ENCODE measurements around the gene GJC3.
"Not testable (repeated sequence)": the region's sequence is repeated elsewhere in the genome, so short reads cannot be mapped to it uniquely, and the experiment has no call there.

The GJC3 gene

DNA sequence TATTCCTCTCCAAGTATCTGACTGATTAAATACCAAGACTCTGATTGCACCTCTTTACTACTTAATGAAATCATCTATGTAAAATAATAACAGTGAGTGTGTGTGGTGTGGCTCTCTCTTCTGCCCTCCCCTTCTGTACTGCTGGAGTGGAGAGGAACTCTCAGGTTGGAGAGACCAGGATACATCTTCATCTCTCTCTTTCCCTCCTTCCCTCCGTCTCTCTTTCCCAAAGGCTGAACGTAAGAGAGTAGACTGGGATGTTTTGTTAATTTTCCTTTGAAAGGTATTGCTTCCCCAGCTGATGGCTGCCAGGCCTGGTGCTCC is 272 bp upstream of the GJC3 start:
- DNase-seq (ENCODE audit: low spot score) = no peak

DNA sequence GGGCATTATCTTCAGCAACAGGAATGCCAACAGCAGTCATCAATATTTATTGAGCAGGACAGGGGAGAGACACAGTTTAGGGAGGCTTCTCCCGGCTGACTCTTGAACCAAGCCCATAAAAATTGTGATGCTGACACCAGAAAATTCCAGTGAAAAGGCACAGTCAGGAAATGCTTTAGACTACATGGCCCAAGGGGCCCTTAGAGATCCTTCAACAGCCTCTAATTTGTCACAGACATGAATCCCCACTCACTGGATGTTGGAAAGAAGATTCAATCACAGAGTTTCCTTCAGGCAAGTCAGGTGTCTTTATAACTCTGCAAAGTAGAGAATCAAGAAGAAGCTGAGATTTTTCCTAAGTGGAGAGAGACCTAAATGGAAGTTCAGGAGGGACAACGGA is 1.2 kb downstream of the GJC3 start:
- DNase-seq (ENCODE audit: low spot score) = no peak

DNA sequence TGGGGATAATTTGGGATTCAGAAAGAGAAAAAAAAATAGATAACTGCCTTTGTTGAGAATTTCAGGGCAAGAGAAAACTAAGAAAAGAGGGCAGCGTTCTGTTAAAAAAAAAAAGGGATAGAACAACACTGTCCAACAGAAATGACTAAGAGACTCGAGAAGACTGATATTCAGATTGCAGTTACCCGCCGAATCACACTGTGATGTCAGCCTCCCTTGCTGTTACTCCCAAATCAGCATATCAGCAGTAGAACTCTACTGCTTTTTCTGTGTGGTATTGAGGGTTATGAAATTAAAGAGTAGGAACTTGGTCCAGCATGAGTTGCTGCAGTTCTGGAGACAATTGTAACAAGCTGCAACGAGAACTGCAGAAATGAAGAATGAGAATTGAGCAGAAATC is 1.9 kb downstream of the GJC3 start:
- no peak for DNase-seq (ENCODE audit: low spot score)

DNA sequence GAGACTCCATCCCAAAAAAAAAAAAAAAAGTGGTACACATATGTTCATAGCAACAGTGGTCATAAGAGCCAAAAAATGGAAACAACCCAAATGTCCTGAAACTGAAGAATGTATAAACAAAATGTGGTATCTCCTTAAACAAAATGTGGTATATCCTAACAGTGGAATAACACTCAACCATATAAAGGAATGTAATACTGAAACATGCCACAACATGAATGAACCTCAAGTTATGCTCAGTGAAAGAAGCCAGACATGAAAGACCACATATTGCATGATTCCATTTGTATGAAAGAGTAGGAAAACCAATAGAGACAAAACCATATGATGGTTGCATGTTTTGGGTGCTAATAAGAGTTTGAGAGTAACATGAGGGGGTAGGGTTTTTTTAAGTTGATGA is 3.1 kb downstream of the GJC3 start:
- DNase-seq (ENCODE audit: low spot score) = no peak

DNA sequence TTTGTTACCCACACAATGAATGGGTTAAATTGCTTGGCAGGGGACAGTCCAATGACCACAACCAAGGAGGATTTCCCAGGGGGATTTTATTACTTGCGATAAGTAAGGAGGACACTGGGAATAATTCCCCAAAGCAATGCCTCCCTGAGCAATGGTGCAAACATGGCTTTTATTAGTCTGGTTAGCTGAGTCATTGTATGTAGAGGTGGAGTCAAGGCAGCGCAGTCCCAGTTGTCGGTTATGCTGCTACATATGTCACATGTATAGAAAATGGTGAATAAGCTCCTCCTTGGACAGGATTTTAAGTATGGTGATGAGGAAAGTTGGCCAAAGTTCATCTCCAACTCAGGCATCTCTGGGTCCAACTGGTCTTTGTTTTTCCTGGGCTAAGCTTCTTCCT is 6.2 kb downstream of the GJC3 start:
- DNase-seq (ENCODE audit: low spot score) = no peak

DNA sequence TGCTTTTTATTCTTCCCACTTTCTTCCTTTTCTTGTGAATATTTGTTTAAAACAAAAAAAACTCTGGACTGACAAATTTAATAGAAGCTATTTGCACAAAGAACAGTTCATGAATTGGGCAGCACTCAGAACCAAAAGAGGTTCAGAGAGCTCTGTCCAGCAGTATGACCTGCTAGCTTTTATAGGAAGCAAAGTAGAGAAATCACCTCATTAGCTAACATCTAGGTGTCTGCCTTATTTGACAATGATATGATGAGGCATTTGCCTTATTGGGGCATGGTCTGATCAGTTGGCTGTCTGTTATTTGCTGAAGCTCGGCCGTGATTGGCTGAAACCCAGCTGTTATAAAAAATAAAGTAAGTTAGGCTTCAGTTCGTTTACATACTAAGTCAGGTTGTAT is 9.3 kb downstream of the GJC3 start:
- DNase-seq (ENCODE audit: low spot score) = no peak

DNA sequence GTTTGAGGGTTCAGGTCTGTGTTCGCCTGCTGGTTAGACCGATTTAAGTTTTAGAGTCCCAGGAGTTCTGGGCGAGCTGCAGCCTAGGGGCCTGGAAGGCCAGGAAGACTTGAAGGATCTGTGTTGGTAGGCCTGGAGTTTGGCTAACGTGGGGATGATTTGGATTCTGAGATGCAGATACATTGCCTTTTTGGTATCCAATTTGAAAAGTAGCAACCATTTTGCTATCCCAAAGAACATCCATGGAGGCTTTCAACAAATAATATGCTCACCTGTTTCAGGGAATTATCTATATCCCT is 9.7 kb downstream of the GJC3 start:
- no peak for DNase-seq (ENCODE audit: low spot score)

DNA sequence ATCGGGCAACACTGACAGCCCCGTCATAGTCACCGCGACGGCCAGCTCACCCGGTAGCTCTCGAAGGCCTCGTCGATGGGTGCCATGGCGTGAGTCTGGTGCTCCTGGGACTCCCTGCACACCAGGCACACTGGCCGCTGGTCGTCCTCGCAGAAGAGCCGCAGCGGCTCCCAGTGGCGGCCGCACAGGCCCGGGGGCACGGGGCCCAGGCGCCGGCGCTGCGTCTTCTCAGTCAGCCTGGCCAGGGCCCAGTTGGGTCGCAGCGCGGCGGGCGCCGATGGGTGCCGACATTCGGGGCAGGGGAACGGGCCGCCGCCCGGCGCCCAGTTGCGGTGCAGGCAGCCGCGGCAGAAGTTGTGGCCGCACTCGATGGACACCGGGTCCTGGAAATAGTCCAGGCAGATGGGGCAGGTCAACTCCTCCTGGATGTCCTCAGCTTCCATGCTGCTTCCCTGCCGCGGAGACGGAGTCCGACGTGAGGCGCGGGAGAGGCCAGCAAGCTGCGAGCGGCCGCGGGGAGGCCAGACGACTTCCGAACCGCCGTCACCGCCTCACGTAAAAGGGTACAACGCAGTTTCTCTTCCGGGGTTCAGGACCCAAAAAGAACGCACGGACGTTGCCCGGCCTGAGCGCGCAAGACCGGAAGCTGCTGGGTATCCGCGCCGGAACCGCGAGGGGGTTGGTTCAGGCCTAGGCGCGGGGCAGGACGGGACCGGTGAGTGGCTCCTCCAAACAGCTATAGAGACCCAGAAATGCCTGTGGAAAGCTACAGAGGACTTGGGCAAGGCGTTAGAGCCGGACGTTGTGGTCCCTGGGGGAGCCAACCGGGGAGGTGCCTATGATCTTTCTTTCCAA is 10.2 kb downstream of the GJC3 start, which contains the start of gene TRIM4:
Gene TRIM4 (minus strand): TSS at position 572 of the 855 bp plus-strand sequence. CDS start 129 bp downstream, at position 443.
- peak; percentile 90 for DNase-seq (ENCODE audit: low spot score)

DNA sequence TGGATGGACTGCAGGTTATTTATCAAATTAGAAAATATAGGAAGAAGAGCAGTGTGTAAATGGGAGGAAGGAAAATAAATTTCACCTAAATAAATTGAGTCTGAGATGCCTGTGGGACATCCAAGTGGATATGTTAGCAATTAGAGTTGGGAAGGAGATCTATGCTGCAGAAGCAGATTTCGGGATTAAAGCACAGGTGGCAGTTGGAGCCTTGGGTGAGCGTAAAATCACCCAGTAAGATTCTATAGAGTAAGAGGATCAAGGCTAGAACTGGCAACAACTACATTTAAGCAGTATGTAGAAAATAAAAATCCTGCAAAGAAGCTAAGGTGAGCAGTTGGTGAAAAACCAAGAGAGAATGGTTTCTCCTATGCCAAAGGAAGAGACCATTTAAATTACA is 18.4 kb downstream of the GJC3 start:
- DNase-seq (ENCODE audit: low spot score) = no peak

DNA sequence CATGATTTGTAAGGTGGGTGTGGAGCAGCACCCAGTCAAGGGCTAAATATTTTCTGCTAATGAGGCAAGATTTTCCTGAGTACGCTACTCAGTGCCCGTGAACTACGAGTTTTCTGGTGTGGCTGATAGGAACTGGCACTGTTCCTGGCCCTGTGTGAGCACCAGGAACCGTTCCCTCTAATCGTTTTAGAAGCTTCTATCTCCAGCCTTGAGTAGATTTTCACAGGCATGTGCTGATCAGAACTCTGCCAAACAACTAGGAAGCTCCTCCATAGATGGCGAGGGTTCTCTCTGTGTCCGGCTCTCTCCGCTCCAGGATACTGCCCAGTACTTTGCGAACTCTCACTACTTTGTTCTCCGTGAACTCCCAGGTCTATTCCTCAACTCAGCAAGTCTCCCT is 27.8 kb downstream of the GJC3 start:
- no peak for DNase-seq (ENCODE audit: low spot score)

DNA sequence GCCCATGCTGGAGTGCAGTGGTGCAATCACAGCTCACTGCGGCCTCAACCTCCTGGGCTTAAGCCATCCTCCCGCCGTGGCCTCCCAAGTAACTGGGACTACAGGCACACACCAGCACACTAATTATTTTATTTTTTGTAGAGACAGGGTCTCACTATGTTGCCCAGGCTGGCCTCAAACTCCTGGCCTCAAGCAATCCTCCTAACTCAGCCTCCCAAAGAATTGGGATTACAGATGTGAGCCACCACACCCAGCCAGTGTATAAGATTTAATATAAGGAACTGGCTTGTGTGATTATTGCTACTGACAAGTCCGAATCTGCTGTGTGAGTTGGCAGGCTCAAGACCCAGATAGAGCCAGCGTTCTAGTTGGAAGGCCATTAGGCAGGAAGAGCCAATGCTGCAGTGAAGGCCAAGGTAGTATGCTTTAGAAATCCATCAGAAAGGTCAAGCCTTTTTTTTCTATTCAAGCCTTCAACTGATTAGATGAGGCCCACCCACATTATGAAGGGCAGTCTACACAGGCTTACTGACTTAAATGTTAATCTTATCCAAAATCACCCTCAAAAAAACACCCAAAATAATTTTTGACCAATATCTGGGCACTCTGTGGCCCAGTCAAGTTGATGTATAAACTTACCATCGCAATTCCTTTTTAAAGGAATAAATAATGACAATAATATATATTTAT is 29.4 kb downstream of the GJC3 start:
- DNase-seq (ENCODE audit: low spot score) = no peak

DNA sequence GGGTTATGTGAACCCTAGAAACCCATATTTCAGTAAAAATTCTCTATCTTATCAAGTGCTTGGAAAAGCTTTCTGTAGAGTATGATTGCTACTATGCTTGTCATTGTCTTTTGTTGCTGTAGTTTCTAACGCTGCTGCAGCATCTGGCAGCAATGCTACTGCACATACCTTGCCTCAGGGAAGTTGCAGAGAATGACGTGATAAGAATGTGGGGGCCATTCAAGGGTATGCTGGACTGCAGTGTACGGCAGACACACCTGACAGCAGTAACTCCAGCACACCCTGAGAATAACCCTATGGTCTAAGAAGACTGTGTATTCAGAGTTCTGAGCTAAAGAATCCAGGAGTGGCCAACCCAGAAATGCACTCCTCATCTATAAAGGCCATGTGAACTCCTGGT is 30.6 kb downstream of the GJC3 start:
- no peak for DNase-seq (ENCODE audit: low spot score)

DNA sequence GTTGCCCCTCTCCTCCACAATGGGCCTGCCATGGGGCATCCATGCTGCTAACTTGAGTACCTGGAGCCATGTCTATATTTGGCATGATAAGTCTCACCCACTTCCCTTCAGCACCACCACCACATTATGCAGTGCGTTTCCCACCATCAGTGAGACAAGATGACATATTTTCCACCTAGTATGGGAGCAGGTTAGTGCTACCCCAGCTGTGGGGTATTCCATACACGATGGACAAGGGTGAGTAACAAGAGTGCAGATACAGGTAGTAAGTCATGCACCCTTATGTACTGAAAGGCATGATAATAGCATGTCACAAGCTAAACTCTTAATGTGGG is 31.4 kb downstream of the GJC3 start:
- DNase-seq (ENCODE audit: low spot score) = no peak

DNA sequence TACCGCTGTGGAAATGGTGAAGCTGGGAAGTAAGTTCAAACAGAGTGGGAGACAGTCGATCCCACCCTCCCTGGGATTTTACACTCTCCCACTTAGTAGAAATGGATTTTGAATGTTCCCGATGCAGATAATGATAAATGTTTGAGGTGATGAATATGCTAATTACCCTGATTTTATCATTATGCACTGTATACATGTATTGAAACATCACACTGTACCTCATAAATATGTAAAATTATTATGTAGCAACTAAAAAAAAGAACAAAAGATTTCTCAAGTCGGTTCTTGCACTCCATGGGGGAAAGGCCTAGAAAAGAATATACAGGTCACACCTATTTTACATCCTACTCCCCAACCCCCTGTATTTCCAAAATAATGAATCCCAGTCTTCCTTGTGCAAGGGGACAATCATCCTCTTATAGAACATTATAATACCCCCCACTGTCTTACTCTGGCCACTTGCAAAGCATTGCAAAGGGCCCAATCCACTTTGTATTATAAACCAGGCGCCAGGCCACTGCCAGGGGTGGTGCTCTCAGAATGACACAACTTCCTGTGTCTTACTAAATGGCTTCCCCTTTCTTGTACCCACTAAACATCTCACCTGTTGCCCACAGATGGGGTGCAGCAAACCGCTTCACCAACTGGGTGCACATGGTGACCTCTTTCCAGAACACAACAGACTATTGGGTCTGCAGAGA is 31.9 kb downstream of the GJC3 start:
- DNase-seq (ENCODE audit: low spot score) = no peak

DNA sequence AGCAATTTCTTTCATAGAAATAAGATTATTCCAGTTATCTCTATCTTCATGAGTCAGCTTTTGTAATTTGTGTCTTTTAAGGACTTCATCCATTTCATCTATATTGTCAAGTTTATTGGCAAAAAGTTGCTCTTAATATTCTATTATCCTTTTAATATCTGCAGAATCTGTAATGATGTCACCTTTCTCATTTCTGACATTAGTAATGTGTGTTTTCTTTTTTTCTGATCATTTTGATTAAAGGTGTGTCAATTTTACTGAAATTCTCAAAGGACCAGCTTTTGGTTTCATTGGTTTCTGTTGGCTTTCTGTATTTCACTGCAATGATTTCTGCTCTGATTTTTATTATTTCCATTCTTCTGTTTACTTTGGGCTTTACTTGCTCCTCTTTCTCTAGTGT is 34.7 kb downstream of the GJC3 start:
- no peak for DNase-seq (ENCODE audit: low spot score)

DNA sequence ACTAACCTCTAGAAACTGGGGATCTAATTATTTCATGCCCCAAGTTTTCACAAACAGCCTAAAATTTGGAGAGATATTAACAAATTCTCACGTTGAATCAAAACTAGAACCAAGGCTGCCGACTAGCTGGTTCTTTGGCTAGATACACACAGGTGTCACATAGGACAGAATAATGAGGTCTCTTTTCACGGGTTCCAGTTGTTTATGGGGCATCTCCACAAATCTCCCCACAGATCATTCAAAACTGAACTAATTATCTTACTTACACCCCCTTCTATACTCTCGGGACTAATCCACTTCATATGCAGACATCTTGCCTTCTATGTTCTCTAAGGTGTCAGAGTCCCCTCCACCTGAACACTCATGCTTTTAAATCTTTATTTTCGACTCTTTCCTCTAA is 36.1 kb downstream of the GJC3 start:
- no peak for DNase-seq (ENCODE audit: low spot score)

DNA sequence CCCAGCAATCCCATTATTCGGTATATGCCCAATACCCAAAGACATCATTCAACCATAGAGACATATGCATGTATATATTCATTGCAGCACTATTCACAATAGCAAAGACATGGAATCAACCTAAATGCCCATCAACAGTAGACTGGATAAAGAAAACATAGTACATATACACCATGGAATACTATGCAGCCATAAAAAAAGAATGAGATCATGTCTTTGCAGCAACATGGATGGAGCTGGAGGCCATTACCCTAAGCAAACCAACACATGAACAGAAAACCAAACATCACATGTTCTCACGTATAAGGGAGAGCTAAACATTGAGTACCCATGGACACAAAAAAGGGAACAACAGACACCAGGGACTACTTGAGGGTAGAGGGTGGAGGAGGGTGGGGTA is 39.1 kb downstream of the GJC3 start:
- DNase-seq (ENCODE audit: low spot score) = not testable (repeated sequence)

DNA sequence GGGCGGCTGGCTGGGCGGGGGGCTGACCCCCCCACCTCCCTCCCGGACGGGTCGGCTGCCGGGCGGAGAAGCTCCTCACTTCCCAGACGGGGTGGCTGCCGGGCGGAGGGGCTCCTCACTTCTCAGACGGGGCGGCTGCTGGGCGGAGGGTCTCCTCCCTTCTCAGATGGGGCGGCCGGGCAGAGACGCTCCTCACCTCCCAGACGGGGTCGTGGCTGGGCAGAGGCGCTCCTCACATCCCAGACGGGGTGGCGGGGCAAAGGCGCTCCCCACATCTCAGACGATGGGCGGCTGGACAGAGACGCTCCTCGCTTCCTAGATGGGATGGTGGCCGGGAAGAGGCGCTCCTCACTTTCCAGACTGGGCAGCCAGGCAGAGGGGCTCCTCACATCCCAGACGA is 41.1 kb downstream of the GJC3 start:
- not testable (repeated sequence) for DNase-seq (ENCODE audit: low spot score)

DNA sequence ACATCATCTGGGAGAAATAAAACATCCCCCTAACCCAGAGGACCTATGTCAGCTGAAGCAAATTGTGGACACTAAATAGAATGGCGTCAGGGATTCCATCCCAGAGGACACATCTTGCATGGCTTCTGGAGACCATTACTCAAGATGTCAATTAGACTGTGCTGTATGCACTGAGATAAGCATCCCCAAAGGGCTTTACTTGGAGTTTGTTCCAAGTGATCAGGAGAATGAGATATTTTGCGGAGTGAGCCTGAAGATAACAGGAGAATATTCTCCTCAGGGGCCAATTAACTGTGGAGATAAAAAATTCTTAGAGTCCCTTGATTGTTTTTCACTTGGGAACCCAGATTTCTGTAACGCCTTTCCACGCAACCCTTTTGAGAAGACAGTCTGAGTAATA is 48.0 kb downstream of the GJC3 start:
- no peak for DNase-seq (ENCODE audit: low spot score)

DNA sequence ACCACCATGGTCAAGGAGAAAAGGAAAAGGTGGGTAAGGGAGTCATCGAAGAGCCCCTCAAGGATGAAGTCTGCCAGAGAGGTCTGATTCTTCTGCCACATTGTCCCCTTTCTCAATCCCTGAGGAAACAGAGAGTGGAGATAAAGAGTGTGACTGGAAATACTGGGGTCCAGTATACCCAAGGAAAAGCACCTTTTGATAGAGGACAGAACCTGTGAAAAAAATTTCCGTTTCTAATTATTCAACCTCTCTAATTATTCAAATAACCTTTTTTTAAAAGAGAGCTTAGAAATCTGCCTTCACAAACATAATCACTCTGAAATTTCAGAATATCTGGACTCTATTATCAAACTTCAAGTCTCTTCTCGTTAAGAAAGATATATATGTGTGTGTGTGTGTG is 52.5 kb downstream of the GJC3 start, which contains the start of gene OR2AE1:
Gene OR2AE1 (minus strand): TSS at position 101 of the 400 bp plus-strand sequence. CDS start 0 bp downstream, at position 101.
- DNase-seq (ENCODE audit: low spot score) = no peak

DNA sequence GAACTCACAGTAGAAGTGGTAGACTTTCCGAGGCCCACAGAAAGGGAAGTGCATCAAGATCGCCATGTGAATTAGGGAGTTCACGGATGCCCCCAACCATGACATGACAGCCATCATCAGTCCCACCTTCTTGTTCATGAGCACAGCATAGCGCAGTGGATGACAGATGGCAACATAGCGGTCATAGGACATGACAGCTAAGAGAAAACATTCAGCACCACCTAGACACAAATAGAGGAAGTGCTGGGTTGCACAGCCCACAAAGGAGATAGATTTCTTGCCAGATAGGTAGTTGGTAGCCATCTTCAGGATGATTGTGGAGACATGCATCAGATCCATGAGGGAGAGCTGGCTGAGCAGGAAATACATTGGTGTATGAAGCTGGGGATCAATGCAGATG is 52.9 kb downstream of the GJC3 start:
- DNase-seq (ENCODE audit: low spot score) = no peak

Measured in cerebellar cortex (tissue), 1 donor.